RPMI7951 (cell line): Measurements from ENCODE around the gene SERP1. TPM values are rescaled to one million over a fixed set of nuclear protein-coding genes. Genes with fewer than 3 reads are reported as not detected.

ENCODE experiments used
- total RNA-seq: library from RNA; depleted of rRNA; stranded (reverse); fragments of >200 nt; shearing (Covaris generic); gene quantifications from 2 replicates; pipeline ENCODE4 v1.2.3, GENCODE V29; 2014; rRNA removed

The SERP1 gene
- total RNA-seq, 1 experiment from 2014 or later = 178 TPM

Other genes starting within 250 kb of the SERP1 start
- gene TSC22D2, start 138.2 kb downstream of the SERP1 start, total RNA-seq = 6.2 and 8.9 TPM in 2 replicates
- 336 and 604 TPM in 2 replicates for gene EIF2A, start 291 bp upstream of the SERP1 start, total RNA-seq
- 129 and 152 TPM in 2 replicates for gene SELENOT, start 56.8 kb upstream of the SERP1 start, total RNA-seq
- not detected in 2 replicates for gene ERICH6, start 157.4 kb upstream of the SERP1 start, total RNA-seq
- gene SIAH2, start 216.7 kb upstream of the SERP1 start, total RNA-seq = 21.9 and 26.7 TPM in 2 replicates